H1 (cell line): ENCODE measurements around the gene TRABD.

Experiments
- CTCF ChIP-seq, 3 experiments: IDR thresholded peaks; 1 replicate in 2 of 3; 2 replicates in 1 of 3; pipeline versions ENCODE4 v1.5.1 to v1.6.1; 2011; ENCODE audit warnings: low read length in 3 of 3, mild to moderate bottlenecking in 3 of 3, inconsistent platforms in 2 of 3, low read depth in 1 of 3, moderate library complexity in 1 of 3; ENCODE audit not compliant: insufficient read depth in 1 of 3; ENCODE audit errors: control extremely low read depth in 1 of 3
- JUND ChIP-seq: IDR thresholded peaks from 2 replicates; pipeline ENCODE4 v1.6.1; 2011; ENCODE audit warnings: mild to moderate bottlenecking, improper control_type of control experiment, low read length
- MAFK ChIP-seq: IDR thresholded peaks from 2 replicates; pipeline ENCODE4 v1.6.1; 2012; ENCODE audit warnings: low read depth, mild to moderate bottlenecking, improper control_type of control experiment, low read length
- POLR2A ChIP-seq, 2 experiments: IDR thresholded peaks; 1 replicate in 1 of 2; 2 replicates in 1 of 2; pipeline ENCODE4 v1.6.1; 2011; ENCODE audit warnings: low read depth in 2 of 2, low read length in 2 of 2, mild to moderate bottlenecking in 2 of 2; ENCODE audit errors: control extremely low read depth in 1 of 2
- RNF2 ChIP-seq: fragments of 200-900, 300-1000 bp; sonication (generic); IDR thresholded peaks from 2 replicates; pipeline ENCODE4 v1.7.1; 2016; ENCODE audit warnings: borderline replicate concordance, low read depth, mild to moderate bottlenecking, antibody characterized with exemption, low read length; ENCODE audit not compliant: poor library complexity, severe bottlenecking; ENCODE audit errors: missing control alignments
- SIX5 ChIP-seq: IDR thresholded peaks from 2 replicates; pipeline ENCODE4 v1.6.1; 2011; ENCODE audit warnings: mild to moderate bottlenecking, low read depth, low read length
- SRF ChIP-seq: IDR thresholded peaks from 2 replicates; pipeline ENCODE4 v1.6.1; 2011; ENCODE audit warnings: mild to moderate bottlenecking, low read depth, low read length, moderate library complexity
- SUZ12 ChIP-seq: fragments of 200-600 bp; sonication (generic); IDR thresholded peaks from 2 replicates; pipeline ENCODE4 v1.6.1; 2012; ENCODE audit warnings: mild to moderate bottlenecking, inconsistent platforms, low read length, moderate library complexity, mixed read lengths
- TAF1 ChIP-seq: IDR thresholded peaks from 2 replicates; pipeline ENCODE4 v1.6.1; 2011; ENCODE audit warnings: mild to moderate bottlenecking, low read depth, low read length

GRCh38 chr22:50232481-50233151 lies 46.9 kb downstream of the TRABD start:
- TF ChIP-seq RNF2 = no peak
- TF ChIP-seq MAFK = no peak
- no peak for TF ChIP-seq CTCF (IDR thresholded peaks at IDR 0.05; ENCODE audit: control extremely low read depth in 1 of 3, insufficient read depth in 1 of 3, low read depth in 1 of 3, low read length in 3 of 3)
- TF ChIP-seq SIX5 = no peak
- TF ChIP-seq SRF = no peak
- no peak for TF ChIP-seq SUZ12
- TF ChIP-seq POLR2A (IDR thresholded peaks at IDR 0.05; ENCODE audit: control extremely low read depth in 1 of 2, low read depth in 2 of 2, low read length in 2 of 2) = no peak
- no peak for TF ChIP-seq TAF1
- TF ChIP-seq JUND = no peak
